AG09319 (cell line): ENCODE data around the gene PAM16.

ENCODE experiments used
- DNase-seq: peaks from one replicate; pipeline ENCODE4 v3.0.0-alpha.2; 2010; ENCODE audit warnings: low read depth; ENCODE audit errors: extremely low read depth
- CTCF ChIP-seq: IDR thresholded peaks from 2 replicates; pipeline ENCODE4 v1.5.1; 2011; ENCODE audit warnings: low read depth, mild to moderate bottlenecking, inconsistent platforms, low read length, moderate library complexity

The PAM16 gene

DNA sequence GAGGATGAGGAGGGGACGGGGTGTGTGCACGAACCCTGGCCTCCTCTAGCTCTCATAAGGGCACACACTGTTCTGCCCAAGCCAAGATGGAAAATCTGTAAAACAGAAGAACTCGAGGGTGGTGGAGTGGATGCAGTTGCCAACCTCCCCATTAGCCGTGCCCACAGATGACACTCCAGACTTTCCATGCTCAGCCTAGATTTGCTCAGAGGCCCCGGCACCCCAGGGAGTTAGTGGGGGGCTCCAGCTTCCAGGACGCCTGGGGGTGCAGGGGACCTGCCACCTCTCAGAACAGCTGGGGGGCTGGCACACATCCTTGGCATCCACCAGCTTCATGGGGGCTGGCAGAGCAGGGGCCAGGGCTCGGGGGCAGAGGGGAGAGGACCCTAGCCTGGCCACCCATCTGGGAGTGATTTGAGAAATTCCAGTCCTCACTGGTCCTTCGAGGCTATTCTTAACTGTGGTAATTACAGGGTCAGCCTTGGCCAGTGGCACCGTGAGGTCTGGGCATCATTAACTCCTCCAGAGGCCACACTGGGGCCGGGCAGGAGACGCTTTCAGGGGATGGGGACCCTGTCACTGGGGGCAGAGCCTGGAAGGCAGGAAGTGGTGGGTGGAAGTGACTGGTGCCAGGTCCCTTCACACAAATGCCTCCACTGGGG lies 34.8 kb upstream of the PAM16 start:
- no peak for TF ChIP-seq CTCF

DNA sequence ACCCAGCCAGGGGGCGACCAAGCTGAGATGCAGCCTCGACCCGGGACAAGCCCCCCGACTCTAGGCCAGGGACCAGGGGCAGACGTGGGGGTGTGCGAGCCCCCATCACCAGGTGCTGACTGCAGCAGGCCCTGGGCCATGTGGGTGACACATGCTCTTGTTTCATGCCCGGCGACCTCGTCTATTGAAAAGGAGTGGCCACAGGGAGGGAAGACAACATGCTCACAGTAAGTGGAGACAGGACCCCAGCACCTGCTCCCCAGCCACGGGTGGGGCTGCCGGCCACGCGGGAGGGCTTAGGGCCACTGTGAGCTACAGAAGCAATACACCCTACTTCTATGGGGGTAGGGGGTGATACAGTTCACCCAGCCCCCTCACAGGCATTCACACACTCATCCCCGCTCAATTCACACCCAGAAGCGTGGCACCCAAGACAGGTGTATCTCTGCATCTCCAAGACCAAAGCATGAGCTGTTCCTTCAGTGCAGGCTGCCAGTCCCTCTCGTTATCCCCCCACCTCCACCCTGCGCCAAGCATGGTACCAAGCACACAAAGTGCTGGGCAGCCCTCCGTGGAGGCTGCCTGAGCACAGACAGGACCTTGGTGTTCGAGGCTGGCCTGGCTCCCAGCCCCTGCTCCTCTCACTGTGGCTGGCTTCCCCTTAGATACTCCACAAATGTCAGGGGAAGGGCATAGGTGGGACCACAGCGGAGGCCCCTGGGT lies 34.1 kb upstream of the PAM16 start:
- DNase-seq, result no peak
- TF ChIP-seq CTCF, result no peak; the same call in 1 of the 2 replicates

More for the DNA sequence above, 34.8 kb upstream of the PAM16 start:
- no peak for DNase-seq

DNA sequence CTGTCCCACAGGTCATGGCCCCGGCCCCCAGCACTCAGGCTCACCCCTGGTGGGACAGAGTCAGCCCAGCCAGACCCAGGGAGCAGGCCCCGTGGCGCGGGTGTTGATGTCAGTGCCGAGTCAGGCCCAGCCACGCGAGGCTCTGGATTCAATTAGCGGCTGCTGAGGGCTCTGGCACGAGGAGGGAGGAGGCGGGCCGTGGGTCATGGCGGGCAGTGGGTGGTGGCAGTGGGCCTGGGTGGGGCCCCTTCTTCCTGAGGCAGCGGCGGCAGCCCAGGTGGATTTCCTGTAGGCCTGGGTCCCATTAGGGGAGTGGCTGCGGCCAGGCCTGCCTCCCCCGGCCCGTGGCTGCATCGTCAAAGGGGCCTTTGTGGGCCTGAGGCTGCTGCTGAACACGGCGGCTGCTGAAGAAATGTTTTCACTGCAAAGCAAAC lies 33.4 kb upstream of the PAM16 start:
- peak; percentile 71 for DNase-seq
- TF ChIP-seq CTCF, result no peak

GRCh38 chr16:4383591-4384444 lies 32.7 kb upstream of the PAM16 start:
- TF ChIP-seq CTCF, result no peak
- DNase-seq, result no peak

GRCh38 chr16:4382795-4383357 lies 31.8 kb upstream of the PAM16 start:
- no peak for DNase-seq
- TF ChIP-seq CTCF, result no peak

DNA sequence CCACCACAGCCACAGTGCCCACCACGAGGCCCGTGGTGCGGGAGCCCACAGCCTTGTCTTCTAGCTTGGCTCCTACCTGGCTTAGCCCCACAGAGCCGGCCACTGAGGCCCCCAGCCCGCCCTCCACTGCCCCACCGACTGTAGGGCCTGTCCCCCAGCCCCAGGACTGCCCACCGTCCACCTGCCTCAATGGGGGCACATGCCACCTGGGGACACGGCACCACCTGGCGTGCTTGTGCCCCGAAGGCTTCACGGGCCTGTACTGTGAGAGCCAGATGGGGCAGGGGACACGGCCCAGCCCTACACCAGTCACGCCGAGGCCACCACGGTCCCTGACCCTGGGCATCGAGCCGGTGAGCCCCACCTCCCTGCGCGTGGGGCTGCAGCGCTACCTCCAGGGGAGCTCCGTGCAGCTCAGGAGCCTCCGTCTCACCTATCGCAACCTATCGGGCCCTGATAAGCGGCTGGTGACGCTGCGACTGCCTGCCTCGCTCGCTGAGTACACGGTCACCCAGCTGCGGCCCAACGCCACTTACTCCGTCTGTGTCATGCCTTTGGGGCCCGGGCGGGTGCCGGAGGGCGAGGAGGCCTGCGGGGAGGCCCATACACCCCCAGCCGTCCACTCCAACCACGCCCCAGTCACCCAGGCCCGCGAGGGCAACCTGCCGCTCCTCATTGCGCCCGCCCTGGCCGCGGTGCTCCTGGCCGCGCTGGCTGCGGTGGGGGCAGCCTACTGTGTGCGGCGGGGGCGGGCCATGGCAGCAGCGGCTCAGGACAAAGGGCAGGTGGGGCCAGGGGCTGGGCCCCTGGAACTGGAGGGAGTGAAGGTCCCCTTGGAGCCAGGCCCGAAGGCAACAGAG lies 31.0 kb upstream of the PAM16 start:
- TF ChIP-seq CTCF, result no peak
- no peak for DNase-seq
